Body of pancreas (tissue), 4 donors: ENCODE results near the gene LETM1.

Source experiments
- POLR2A ChIP-seq, 3 donors: fragments of 450-650 bp; IDR thresholded peaks; one replicate each; pipeline ENCODE4 v1.6.1; 2016; ENCODE audit warnings: antibody characterized with exemption in 3 of 3, mild to moderate bottlenecking in 2 of 3
- TF ChIP-seq, protein P1 (sequence below), 7 experiments: fragments of 450-650 bp in 4 of 7; fragments of 200-600 bp in 3 of 7; sonication (generic) in 3 of 7; IDR thresholded peaks; one replicate each; pipeline ENCODE4 v1.5.1; 2016 to 2019; ENCODE audit warnings: antibody characterized with exemption in 7 of 7

DNA sequence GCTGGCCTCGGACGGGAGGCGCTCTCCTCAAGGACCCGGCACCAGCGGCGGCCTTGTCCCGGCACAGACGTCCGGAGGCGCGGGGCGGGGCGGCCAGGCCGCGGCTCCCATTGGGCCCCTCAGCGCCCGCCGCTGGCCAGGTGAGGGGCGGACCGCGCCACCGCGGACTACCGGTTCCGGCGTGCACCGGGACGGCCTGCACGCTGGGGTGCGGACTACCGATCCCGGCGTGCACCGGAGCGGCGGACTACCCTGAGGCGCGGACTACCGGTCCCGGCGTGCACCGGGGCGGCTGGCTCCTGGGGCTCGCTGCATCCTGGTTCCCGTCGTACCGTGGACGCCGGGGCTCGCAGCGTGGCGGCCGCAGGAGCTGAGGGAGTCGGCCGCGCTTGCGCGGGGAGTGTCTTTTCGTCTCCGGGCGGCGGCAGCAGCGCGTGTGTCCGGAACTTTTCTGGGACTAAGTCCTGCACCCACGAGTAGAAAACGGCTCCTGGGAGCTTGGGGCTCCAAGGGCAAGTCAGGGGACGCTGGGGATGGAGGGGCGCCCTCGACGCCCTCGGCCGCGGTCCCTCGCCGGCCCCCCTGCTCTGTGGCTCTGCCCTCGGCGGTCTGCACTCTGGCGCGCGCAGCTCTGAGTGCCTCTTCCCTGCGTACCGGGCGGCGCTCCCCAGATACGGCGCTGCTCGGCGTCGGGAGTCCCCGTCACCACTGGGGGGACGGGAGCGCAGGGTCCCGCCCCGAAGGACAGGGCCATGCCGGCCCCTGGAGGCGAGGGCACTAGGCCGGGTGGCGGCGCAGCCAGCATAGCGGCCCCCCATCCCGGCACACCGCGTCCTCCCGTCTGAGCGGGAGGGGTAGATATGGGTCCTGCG lies at the start of gene LETM1:
- TF ChIP-seq, protein P1, sequence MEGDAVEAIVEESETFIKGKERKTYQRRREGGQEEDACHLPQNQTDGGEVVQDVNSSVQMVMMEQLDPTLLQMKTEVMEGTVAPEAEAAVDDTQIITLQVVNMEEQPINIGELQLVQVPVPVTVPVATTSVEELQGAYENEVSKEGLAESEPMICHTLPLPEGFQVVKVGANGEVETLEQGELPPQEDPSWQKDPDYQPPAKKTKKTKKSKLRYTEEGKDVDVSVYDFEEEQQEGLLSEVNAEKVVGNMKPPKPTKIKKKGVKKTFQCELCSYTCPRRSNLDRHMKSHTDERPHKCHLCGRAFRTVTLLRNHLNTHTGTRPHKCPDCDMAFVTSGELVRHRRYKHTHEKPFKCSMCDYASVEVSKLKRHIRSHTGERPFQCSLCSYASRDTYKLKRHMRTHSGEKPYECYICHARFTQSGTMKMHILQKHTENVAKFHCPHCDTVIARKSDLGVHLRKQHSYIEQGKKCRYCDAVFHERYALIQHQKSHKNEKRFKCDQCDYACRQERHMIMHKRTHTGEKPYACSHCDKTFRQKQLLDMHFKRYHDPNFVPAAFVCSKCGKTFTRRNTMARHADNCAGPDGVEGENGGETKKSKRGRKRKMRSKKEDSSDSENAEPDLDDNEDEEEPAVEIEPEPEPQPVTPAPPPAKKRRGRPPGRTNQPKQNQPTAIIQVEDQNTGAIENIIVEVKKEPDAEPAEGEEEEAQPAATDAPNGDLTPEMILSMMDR (IDR thresholded peaks at IDR 0.05), result peak in 4 of 7 experiments; percentile 6 to 25 (median 18)
- peak; percentile 73 to 79 (median 79) for TF ChIP-seq POLR2A (IDR thresholded peaks at IDR 0.05)
